ENCODE measurements around the gene ZNF816.
"Not testable (repeated sequence)": the region's sequence is repeated elsewhere in the genome, so short reads cannot be mapped to it uniquely, and the experiment has no call there.

Gene ZNF816

GRCh38 chr19:52962394-52963246 lies at the start of gene ZNF816:
TSS of gene ZNF816 (minus strand) at chr19:52962881. CDS start at chr19:52956089, 6,792 bp downstream.
- peak within 1 kb of the TSS; percentile 76 for H3K4me3 ChIP-seq (ENCODE audit: low read depth, low read length)

- no peak overlapping the region for H3K4me3 ChIP-seq (ENCODE audit: low read depth, low read length)
These were observed 49.3 kb upstream of the ZNF816 start for GRCh38 chr19:53012006-53012405.

DNA sequence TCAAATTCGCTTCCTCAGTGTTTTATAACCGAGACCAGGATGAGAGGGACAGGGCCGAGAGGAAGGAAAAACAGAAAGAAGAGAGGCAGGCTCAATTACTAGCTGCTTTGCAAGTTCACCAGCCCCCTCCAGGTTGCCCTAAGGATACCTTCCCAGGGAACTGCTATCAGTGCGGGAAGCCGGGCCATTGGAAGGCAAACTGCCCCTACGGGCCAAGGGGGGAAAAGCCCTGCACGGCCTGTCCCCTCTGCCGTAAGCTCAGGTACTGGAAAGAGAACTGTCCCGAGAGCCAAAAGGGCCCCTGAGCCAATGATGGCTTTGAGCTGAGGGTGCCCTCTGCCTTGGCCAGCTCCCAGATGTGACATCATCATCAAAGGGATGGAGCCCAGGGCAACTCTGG lies 47.8 kb upstream of the ZNF816 start:
- no peak overlapping the region for H3K4me3 ChIP-seq (ENCODE audit: low read depth, low read length)

GRCh38 chr19:53008061-53008778 lies 45.5 kb upstream of the ZNF816 start:
- H3K4me3 ChIP-seq (ENCODE audit: low read depth, low read length): no peak overlapping the region

DNA sequence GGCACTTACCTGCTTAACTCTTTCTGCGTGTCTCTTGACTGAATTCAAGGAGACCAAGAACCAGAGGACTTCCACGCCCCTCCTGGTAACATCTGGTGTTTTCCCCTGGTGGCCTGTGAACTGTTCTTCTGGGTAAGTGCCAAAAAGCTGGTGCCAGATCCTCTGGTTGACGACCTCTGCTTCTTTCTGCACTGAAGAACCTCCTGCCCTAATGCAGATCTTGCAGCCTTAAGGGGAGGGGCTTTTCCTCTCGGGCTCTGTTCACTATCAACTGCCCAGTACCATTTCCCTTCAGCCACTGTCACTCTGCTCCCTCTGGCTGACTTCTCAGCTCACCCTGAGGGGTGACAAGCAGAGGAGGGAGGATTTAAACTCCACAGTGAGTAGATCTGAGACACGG lies 44.9 kb upstream of the ZNF816 start:
- no peak overlapping the region for H3K4me3 ChIP-seq (ENCODE audit: low read depth, low read length)

DNA sequence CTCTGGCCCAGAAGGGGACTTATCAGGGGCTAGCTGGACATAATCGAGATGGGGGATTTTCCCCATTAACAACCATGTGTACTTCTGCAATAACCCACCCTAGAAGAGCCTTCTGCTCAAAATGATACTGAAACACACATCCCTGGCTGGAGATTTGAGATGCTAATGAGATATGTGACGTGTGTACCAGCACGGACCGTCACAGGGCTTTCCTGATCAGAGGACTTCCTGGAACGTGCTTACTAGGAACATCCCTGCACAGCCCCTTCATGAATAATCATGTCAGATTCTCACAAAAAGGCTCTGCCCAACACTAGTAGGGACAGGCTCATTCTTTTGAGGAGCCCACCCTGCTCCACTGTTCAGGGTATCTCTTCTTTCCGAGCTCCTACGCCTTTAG lies 44.5 kb upstream of the ZNF816 start:
- H3K4me3 ChIP-seq (ENCODE audit: low read depth, low read length): no peak overlapping the region

- H3K4me3 ChIP-seq (ENCODE audit: low read depth, low read length): no peak overlapping the region
These were observed 41.6 kb upstream of the ZNF816 start for GRCh38 chr19:53004242-53004641.

- H3K4me3 ChIP-seq (ENCODE audit: low read depth, low read length): no peak overlapping the region
These were observed 39.8 kb upstream of the ZNF816 start for GRCh38 chr19:53002479-53002878.

GRCh38 chr19:52997975-52998374 lies 35.3 kb upstream of the ZNF816 start:
- H3K4me3 ChIP-seq (ENCODE audit: low read depth, low read length): no peak overlapping the region

- H3K4me3 ChIP-seq (ENCODE audit: low read depth, low read length): no peak overlapping the region
These were observed 33.0 kb upstream of the ZNF816 start for GRCh38 chr19:52995711-52996110.

DNA sequence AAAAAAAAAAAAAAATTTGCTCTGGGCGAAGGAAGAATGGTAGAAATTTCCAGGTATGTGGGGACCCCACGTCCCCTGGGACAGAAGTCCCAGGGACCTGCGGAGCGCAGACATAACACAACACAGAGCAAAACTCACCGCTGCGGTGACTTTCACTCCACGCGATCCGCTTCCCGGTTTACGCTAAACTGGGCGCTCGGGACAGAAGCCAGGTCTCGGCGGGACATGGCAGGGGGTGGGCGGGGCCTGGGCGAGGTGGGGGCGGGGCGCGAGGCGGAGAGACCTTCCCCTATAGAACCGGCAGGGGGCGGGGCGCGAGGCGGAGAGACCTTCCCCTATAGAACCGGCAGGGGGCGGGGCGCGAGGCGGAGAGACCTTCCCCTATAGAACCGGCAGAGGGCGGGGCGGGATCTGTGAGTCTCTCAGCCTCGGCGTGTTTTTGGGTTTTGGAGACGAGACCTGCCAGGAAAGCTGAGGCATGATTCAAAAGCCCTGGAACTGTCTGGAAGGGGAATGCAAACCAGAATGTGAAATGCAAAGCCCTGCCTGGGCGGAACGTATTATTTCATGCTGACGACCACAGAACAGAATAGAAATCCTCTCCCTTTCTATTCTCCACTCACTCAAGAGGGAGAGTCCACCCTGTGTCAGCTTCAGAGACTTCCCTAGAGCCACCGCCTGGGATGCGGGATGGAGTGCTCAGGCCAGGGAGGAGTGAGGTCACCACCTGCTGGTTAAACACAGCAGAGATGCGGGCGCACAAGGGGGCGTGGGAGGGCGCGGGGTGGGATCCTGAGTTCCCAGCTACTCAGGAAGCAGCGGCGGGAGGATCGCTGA lies 30.9 kb upstream of the ZNF816 start:
- H3K4me3 ChIP-seq (ENCODE audit: low read depth, low read length): peak overlapping the region; percentile 42

DNA sequence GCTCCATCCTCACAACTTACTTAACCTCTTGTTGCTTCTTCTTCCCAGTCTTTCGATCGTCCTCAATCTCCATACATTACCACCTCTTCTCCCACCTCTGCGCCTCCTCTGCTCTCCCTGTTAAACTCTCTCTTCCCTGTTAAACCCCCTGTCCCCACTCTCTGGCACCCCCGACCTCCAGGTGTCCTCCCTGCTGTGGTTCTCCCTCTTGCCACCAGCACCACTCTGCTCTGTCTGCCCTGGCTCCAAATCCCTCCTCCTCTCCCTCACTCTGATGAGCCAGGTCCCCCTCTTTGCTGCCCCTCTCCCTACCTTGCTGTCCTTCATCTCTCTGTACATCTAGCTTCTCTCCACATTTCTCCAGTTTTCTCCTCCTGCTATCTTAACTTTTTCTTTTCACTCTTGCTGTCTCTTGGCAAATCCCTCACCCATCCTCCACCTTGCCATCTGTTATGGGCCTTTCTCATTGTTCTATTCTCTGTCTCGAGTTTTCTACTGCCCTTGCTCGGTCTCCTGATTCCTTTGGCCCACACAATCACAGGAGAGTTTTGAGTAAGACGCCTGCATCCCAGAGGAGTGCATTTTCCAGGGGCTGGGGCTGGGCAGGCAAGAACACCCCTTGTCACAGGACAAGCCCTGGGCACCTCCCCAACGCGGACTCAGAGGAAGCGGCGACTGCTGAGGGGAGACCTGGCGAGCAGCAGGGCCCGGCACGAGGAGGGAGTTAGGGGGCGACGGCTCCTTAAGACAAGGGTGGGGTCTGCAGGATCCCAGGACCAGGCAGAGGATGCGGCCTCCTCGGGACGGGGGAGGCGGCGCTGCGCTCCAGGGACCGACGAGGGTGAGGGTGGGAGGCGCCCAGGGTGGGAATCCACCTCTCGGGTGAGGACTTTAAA lies 29.7 kb upstream of the ZNF816 start:
- H3K4me3 ChIP-seq (ENCODE audit: low read depth, low read length): peak overlapping the region; percentile 42

- no peak overlapping the region for H3K4me3 ChIP-seq (ENCODE audit: low read depth, low read length)
These were observed 28.8 kb upstream of the ZNF816 start for GRCh38 chr19:52991484-52991883.

GRCh38 chr19:52990759-52991418 lies 28.2 kb upstream of the ZNF816 start:
- no peak overlapping the region for H3K4me3 ChIP-seq (ENCODE audit: low read depth, low read length)

DNA sequence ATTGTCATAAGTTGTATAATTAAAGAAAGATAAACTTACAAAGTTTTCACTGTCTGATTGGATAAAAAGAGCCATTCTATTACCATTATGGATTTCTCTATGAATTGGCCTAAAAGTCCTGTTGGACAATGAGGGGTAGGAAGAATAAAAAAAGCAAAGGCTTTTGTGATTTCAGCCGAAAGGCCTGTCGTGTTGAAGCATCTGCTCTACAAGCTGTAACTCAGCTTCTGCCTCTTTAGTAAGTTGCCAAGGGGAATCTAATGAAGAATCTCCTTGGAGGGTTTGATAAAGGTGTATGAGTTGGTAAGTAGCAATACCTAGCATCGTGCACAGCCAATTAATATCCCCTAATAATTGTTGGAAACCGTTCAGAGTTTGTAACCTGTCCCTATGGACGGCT lies 25.8 kb upstream of the ZNF816 start:
- no peak overlapping the region for H3K4me3 ChIP-seq (ENCODE audit: low read depth, low read length)

DNA sequence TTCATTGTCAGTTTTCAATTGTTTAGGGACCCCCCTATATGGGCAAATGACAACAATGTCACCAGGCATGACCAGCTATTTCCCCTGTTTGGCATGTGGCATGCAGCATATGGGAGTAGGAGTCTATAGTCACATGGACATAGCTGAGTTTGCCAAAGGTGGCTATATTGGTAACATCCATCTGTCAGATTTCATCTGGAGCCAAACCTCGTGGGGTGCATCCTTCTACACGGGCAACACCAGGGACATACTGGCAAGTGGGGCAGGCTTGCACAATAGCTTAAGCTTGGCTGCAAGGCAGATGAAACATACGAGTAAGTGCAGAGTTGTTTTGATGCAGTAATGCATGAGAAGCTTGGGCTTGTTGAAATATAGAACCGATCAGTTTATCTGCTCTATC lies 24.5 kb upstream of the ZNF816 start:
- H3K4me3 ChIP-seq (ENCODE audit: low read depth, low read length): no peak overlapping the region

- H3K4me3 ChIP-seq (ENCODE audit: low read depth, low read length): not testable (repeated sequence)
These were observed 20.5 kb upstream of the ZNF816 start for GRCh38 chr19:52983167-52983566.

DNA sequence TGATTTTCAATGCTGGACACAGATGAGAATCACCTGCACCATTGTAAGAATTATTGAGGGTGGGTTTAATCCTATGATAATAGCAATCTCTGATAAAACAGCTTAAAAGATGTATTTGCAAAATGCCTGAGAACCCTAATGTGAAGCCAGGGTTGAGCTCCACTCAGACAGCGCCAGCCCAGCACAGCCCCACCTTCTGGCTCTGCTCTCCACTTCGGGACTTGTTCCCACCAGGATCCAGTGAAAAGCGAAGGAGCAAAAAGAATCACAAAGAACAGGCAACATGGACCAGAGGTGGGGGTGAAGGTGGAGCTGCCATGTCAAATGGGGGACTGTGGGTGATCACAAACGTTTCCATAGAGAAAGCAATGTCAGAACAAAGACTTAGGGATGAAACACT lies 18.6 kb upstream of the ZNF816 start:
- H3K4me3 ChIP-seq (ENCODE audit: low read depth, low read length): no peak overlapping the region

- H3K4me3 ChIP-seq (ENCODE audit: low read depth, low read length): no peak overlapping the region
These were observed 5.1 kb upstream of the ZNF816 start for GRCh38 chr19:52967772-52968171.

DNA sequence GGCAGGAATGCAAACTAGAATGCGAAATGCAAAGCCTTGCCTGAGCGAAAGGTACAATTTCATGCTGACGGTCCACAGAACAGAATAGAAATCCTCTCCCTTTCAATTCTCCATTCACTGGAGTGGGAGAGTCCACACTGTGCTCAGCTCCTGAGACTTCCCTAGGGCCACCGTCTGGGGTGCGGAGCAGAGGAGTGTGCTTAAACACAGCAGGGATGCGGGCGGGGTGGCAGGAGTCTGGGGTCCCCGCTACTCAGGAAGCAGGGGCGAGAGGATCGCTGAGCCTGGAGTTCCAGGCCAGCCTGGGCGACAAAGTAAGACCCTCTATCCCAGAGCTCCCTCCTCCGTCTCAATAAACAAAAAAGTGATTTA lies 552 bp upstream of the ZNF816 start:
- peak overlapping the region; percentile 65 for H3K4me3 ChIP-seq (ENCODE audit: low read depth, low read length)

All from iPS-11a (cell line).